ENCODE results near the gene PWWP2B.

DNA sequence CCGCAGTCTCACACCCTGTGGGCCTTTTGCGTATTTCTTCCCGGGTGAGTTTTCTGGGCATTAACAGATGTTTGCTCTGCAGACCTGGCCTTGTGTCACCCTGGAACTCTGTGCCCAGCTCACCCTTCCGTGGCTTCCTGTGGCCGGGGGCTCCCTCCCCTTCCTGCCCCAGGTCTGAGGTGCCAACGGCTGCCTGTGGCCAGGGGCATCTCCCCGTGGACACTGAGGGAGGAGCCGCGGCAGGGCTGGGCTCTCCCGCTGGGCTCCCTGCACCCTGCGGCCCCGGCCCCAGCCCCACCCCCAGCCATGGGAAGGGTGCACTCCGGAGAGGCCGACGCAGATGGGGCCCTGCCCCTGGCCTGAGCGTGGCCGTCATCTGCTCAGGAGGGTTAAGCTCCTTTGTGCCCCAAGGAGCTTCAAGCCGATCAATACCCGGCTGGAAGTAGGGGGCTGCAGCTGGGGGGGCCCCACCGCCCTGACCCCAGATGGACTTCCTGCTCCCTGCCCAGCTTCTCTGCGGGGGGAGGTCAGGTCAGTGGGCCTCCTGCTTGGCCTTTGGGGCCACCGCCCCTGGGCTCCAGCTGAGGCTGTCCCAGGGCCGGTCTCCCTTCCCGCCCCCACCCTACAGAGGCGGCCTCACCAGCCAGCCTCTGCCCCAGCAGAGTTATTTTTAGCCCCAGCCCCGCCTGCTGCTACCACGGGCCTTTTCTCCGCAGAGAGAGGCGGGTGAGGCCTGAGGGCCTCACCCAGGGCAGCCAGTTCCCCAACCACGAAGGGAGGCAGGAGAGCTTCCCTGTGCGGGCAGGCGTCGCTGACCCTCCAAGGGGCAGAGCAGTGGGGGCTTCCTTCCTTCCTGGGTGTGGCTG lies 24.2 kb downstream of the PWWP2B start:
- TF ChIP-seq, protein P1, sequence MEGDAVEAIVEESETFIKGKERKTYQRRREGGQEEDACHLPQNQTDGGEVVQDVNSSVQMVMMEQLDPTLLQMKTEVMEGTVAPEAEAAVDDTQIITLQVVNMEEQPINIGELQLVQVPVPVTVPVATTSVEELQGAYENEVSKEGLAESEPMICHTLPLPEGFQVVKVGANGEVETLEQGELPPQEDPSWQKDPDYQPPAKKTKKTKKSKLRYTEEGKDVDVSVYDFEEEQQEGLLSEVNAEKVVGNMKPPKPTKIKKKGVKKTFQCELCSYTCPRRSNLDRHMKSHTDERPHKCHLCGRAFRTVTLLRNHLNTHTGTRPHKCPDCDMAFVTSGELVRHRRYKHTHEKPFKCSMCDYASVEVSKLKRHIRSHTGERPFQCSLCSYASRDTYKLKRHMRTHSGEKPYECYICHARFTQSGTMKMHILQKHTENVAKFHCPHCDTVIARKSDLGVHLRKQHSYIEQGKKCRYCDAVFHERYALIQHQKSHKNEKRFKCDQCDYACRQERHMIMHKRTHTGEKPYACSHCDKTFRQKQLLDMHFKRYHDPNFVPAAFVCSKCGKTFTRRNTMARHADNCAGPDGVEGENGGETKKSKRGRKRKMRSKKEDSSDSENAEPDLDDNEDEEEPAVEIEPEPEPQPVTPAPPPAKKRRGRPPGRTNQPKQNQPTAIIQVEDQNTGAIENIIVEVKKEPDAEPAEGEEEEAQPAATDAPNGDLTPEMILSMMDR (conservative IDR thresholded peaks at IDR 0.05; ENCODE audit: low read length) = no peak
- TF ChIP-seq EZH2phosphoT487 (IDR thresholded peaks at IDR 0.05; ENCODE audit: borderline replicate concordance) = no peak

Measured in Loucy (cell line).